Measurements from ENCODE around the gene WDR81.

Gene WDR81

DNA sequence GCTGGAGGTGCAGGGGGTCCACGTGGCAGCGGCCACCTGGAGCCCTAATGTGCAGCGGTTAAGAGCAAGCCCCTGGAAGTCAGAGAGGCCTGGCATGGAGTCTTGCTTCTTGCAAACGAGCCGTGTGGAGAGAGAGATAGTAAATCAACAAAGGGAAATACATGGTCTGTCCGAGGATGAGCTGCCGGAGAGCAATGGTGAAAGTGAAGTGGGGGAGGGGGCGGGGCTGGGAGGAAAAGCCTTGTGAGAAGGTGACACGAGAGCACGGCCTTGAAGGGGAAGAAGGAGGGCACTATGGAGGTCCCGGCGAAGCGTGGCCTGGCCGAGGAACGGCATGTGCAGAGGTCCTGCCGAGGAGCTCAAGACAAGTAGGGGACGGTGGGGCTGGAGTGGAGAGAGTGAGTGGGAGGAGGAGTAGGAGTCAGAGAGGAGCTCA, 31.3 kb downstream of the WDR81 start:
- no peak overlapping the region for H3K23ac ChIP-seq (ENCODE audit: low read length)
- H4K5ac ChIP-seq (ENCODE audit: low read length), result no peak overlapping the region
- peak; percentile 27 for DNase-seq
- no peaks in the 10 kb centered on the region for H3K79me2 ChIP-seq (ENCODE audit: control insufficient read depth, insufficient read depth, low read length)
- no peak overlapping the region for H2BK5ac ChIP-seq (ENCODE audit: low read length)
- no peak overlapping the region for H3K27ac ChIP-seq (ENCODE audit: low read depth, low read length)
- H2BK15ac ChIP-seq (replicated peaks; ENCODE audit: low read depth), result no peak overlapping the region
- H3K9ac ChIP-seq (ENCODE audit: low read length), result no peak overlapping the region
- no peak overlapping the region for H4K8ac ChIP-seq (ENCODE audit: low read depth, low read length)
- no peak overlapping the region for H2BK120ac ChIP-seq (ENCODE audit: low read depth, low read length)
- no peak overlapping the region for H2AK5ac ChIP-seq (ENCODE audit: low read length)
- no peaks in the 10 kb centered on the region for H3K79me1 ChIP-seq (ENCODE audit: low read length)
- H3K4me1 ChIP-seq (ENCODE audit: control insufficient read depth, low read depth, low read length), result no peaks in the 10 kb centered on the region
- no peaks in the 10 kb centered on the region for H3K36me3 ChIP-seq (ENCODE audit: control insufficient read depth, insufficient read depth, low read length)
- peak overlapping the region; percentile 5 for H3K56ac ChIP-seq (ENCODE audit: low read length)
- no peak overlapping the region for H3K4ac ChIP-seq (ENCODE audit: low read depth, low read length)
- H3K4me3 ChIP-seq (ENCODE audit: low read length), result no peak overlapping the region
- H3K27me3 ChIP-seq (ENCODE audit: insufficient read depth, low read length, poor library complexity), result no peaks in the 10 kb centered on the region
- no peak overlapping the region for H3K18ac ChIP-seq (ENCODE audit: low read length)
- no peak overlapping the region for H3K4me2 ChIP-seq (ENCODE audit: low read length)
- WGBS (ENCODE audit: extremely low coverage, insufficient coverage, low lambda C conversion rate), result no CpG with 5 or more reads among the region's 17 CpGs

DNA sequence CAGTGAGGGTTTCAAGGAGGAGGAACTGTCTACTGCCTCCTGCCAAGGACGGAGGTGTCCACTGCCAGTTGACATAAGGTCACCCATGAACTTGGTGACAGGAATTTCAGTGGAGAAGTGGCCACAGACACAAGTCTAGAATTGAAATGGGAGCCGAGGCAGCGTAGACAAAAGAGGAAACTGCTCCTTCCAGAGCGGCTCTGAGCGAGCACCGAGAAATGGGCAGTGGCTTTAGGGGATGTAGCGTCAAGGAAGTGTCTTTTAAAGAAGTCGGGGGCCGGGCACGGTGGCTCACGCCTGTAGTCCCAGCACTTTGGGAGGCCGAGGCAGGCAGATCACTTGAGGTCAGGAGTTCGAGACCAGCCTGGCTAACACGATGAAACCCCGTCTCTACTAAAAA, 34.3 kb downstream of the WDR81 start:
- Histone ChIP-seq H3K79me2 (ENCODE audit: control insufficient read depth, insufficient read depth, low read length) (no peaks in the 10 kb centered on the region), H3K56ac (ENCODE audit: low read length) (no peak overlapping the region), H2BK5ac (ENCODE audit: low read length) (no peak overlapping the region), H3K23ac (ENCODE audit: low read length) (no peak overlapping the region), H3K27me3 (ENCODE audit: insufficient read depth, low read length, poor library complexity) (no peaks in the 10 kb centered on the region), H3K4me2 (ENCODE audit: low read length) (no peak overlapping the region), H3K4me3 (ENCODE audit: low read length) (no peak overlapping the region), H4K5ac (ENCODE audit: low read length) (no peak overlapping the region), H4K8ac (ENCODE audit: low read depth, low read length) (no peak overlapping the region), H3K4me1 (ENCODE audit: control insufficient read depth, low read depth, low read length) (peaks cover 4% of the 10 kb centered on the region), H3K79me1 (ENCODE audit: low read length) (no peaks in the 10 kb centered on the region), H2BK15ac (replicated peaks; ENCODE audit: low read depth) (no peak overlapping the region), H3K9ac (ENCODE audit: low read length) (no peak overlapping the region), H3K27ac (ENCODE audit: low read depth, low read length) (no peak overlapping the region), H3K18ac (ENCODE audit: low read length) (no peak overlapping the region), H2BK120ac (ENCODE audit: low read depth, low read length) (no peak overlapping the region), H2AK5ac (ENCODE audit: low read length) (no peak overlapping the region), H3K36me3 (ENCODE audit: control insufficient read depth, insufficient read depth, low read length) (no peaks in the 10 kb centered on the region), H3K4ac (ENCODE audit: low read depth, low read length) (no peak overlapping the region)
- DNase-seq, result no peak
- no CpG with 5 or more reads among the region's 15 CpGs for WGBS (ENCODE audit: extremely low coverage, insufficient coverage, low lambda C conversion rate)

- Histone ChIP-seq H4K8ac (ENCODE audit: low read depth, low read length) (no peak overlapping the region), H2BK15ac (replicated peaks; ENCODE audit: low read depth) (no peak overlapping the region), H3K4me2 (ENCODE audit: low read length) (no peak overlapping the region), H3K56ac (ENCODE audit: low read length) (no peak overlapping the region), H2BK120ac (ENCODE audit: low read depth, low read length) (no peak overlapping the region), H3K23ac (ENCODE audit: low read length) (no peak overlapping the region), H3K18ac (ENCODE audit: low read length) (no peak overlapping the region), H3K79me1 (ENCODE audit: low read length) (no peaks in the 10 kb centered on the region), H2BK5ac (ENCODE audit: low read length) (no peak overlapping the region), H3K9ac (ENCODE audit: low read length) (no peak overlapping the region), H3K79me2 (ENCODE audit: control insufficient read depth, insufficient read depth, low read length) (no peaks in the 10 kb centered on the region), H3K27me3 (ENCODE audit: insufficient read depth, low read length, poor library complexity) (no peaks in the 10 kb centered on the region), H3K36me3 (ENCODE audit: control insufficient read depth, insufficient read depth, low read length) (no peaks in the 10 kb centered on the region), H2AK5ac (ENCODE audit: low read length) (no peak overlapping the region), H4K5ac (ENCODE audit: low read length) (no peak overlapping the region), H3K4ac (ENCODE audit: low read depth, low read length) (no peak overlapping the region), H3K4me3 (ENCODE audit: low read length) (no peak overlapping the region), H3K4me1 (ENCODE audit: control insufficient read depth, low read depth, low read length) (peaks cover 4% of the 10 kb centered on the region), H3K27ac (ENCODE audit: low read depth, low read length) (no peak overlapping the region)
- DNase-seq, result no peak
- WGBS (ENCODE audit: extremely low coverage, insufficient coverage, low lambda C conversion rate), result no CpG with 5 or more reads among the region's 5 CpGs
These were observed 35.0 kb downstream of the WDR81 start for GRCh38 chr17:1759529-1759928.

- peak overlapping the region; percentile 65 for H3K56ac ChIP-seq (ENCODE audit: low read length)
- no peak overlapping the region for H3K27ac ChIP-seq (ENCODE audit: low read depth, low read length)
- H2AK5ac ChIP-seq (ENCODE audit: low read length), result no peak overlapping the region
- H3K4me1 ChIP-seq (ENCODE audit: control insufficient read depth, low read depth, low read length), result peaks cover 4% of the 10 kb centered on the region
- no peak overlapping the region for H2BK120ac ChIP-seq (ENCODE audit: low read depth, low read length)
- no peak overlapping the region for H3K4me2 ChIP-seq (ENCODE audit: low read length)
- no peak overlapping the region for H2BK5ac ChIP-seq (ENCODE audit: low read length)
- no CpG with 5 or more reads among the region's 21 CpGs for WGBS (ENCODE audit: extremely low coverage, insufficient coverage, low lambda C conversion rate)
- no peaks in the 10 kb centered on the region for H3K36me3 ChIP-seq (ENCODE audit: control insufficient read depth, insufficient read depth, low read length)
- no peak overlapping the region for H2BK15ac ChIP-seq (replicated peaks; ENCODE audit: low read depth)
- H3K4me3 ChIP-seq (ENCODE audit: low read length), result no peak overlapping the region
- no peaks in the 10 kb centered on the region for H3K79me1 ChIP-seq (ENCODE audit: low read length)
- peak overlapping the region; percentile 45 for H3K9ac ChIP-seq (ENCODE audit: low read length)
- H3K27me3 ChIP-seq (ENCODE audit: insufficient read depth, low read length, poor library complexity), result no peaks in the 10 kb centered on the region
- no peak overlapping the region for H3K18ac ChIP-seq (ENCODE audit: low read length)
- no peak for DNase-seq
- H3K23ac ChIP-seq (ENCODE audit: low read length), result no peak overlapping the region
- no peak overlapping the region for H3K4ac ChIP-seq (ENCODE audit: low read depth, low read length)
- no peak overlapping the region for H4K8ac ChIP-seq (ENCODE audit: low read depth, low read length)
- no peak overlapping the region for H4K5ac ChIP-seq (ENCODE audit: low read length)
- no peaks in the 10 kb centered on the region for H3K79me2 ChIP-seq (ENCODE audit: control insufficient read depth, insufficient read depth, low read length)
These were observed 37.9 kb downstream of the WDR81 start for GRCh38 chr17:1762233-1762900.

GRCh38 chr17:1762901-1763898, 38.7 kb downstream of the WDR81 start:
- Histone ChIP-seq H3K4me1 (ENCODE audit: control insufficient read depth, low read depth, low read length) (peaks cover 4% of the 10 kb centered on the region), H3K4ac (ENCODE audit: low read depth, low read length) (no peak overlapping the region), H4K5ac (ENCODE audit: low read length) (no peak overlapping the region), H3K27ac (ENCODE audit: low read depth, low read length) (no peak overlapping the region), H2BK5ac (ENCODE audit: low read length) (no peak overlapping the region), H3K36me3 (ENCODE audit: control insufficient read depth, insufficient read depth, low read length) (no peaks in the 10 kb centered on the region), H3K79me1 (ENCODE audit: low read length) (no peaks in the 10 kb centered on the region), H3K23ac (ENCODE audit: low read length) (no peak overlapping the region), H3K27me3 (ENCODE audit: insufficient read depth, low read length, poor library complexity) (no peaks in the 10 kb centered on the region), H3K56ac (ENCODE audit: low read length) (no peak overlapping the region), H4K8ac (ENCODE audit: low read depth, low read length) (no peak overlapping the region), H3K9ac (ENCODE audit: low read length) (no peak overlapping the region), H2BK120ac (ENCODE audit: low read depth, low read length) (no peak overlapping the region), H3K4me3 (ENCODE audit: low read length) (no peak overlapping the region), H3K79me2 (ENCODE audit: control insufficient read depth, insufficient read depth, low read length) (no peaks in the 10 kb centered on the region), H3K18ac (ENCODE audit: low read length) (no peak overlapping the region), H2AK5ac (ENCODE audit: low read length) (no peak overlapping the region), H2BK15ac (replicated peaks; ENCODE audit: low read depth) (no peak overlapping the region), H3K4me2 (ENCODE audit: low read length) (no peak overlapping the region)
- DNase-seq, result no peak
- no CpG with 5 or more reads among the region's 22 CpGs for whole genome bisulfite sequencing (ENCODE audit: extremely low coverage, insufficient coverage, low lambda C conversion rate)

All from mesendoderm (in vitro differentiated cells).